Activated CD4-positive, alpha-beta memory T cell treated with anti-CD3 and anti-CD28 coated beads, Interleukin-2, amount 10 ng/mL, durations not matched to agents 7 days and 5 days (primary cell): ENCODE measurements around the gene PRKAB1. TPM values are rescaled to one million over a fixed set of nuclear protein-coding genes. Genes with fewer than 3 reads are reported as not detected.

ENCODE experiments used
- CTCF ChIA-PET: fragments of 350-600 bp; sonication (Branson Sonifier 250); formaldehyde crosslinking; loops from one replicate; lab custom pipeline; 2021; ENCODE audit warnings: antibody characterized with exemption, inconsistent platforms; lab: Charles Lee
- POLR2A ChIA-PET: fragments of 350-600 bp; sonication (Branson Sonifier 250); formaldehyde crosslinking; loops from one replicate; lab custom pipeline; 2021; ENCODE audit warnings: antibody characterized with exemption; lab: Charles Lee
- DNase-seq: peaks from one replicate; pipeline ENCODE4 v3.0.0-alpha.2; 2020
- H3K27ac Mint-ChIP-seq: one replicate; pipeline ENCODE4 v1.8.0; 2021; ENCODE audit warnings: mild to moderate bottlenecking, mixed read lengths
- H3K27me3 Mint-ChIP-seq: one replicate; pipeline ENCODE4 v1.8.0; 2021; ENCODE audit warnings: mixed read lengths
- H3K36me3 Mint-ChIP-seq: one replicate; pipeline ENCODE4 v1.8.0; 2021; ENCODE audit warnings: low read depth, mixed read lengths
- H3K4me1 Mint-ChIP-seq: one replicate; pipeline ENCODE4 v1.8.0; 2021; ENCODE audit warnings: mixed read lengths
- H3K4me3 Mint-ChIP-seq: one replicate; pipeline ENCODE4 v1.8.0; 2021; ENCODE audit warnings: mild to moderate bottlenecking, mixed read lengths
- H3K9me3 Mint-ChIP-seq: one replicate; pipeline ENCODE4 v1.8.0; 2021; ENCODE audit warnings: mixed read lengths
- total RNA-seq, 2 experiments: library from RNA; stranded (reverse); gene quantifications; one replicate each; pipeline ENCODE4 v1.2.3, GENCODE V29; 2021

PRKAB1 gene
- total RNA-seq, 2 experiments from 2014 or later, result 37.5 to 39.8 TPM

DNA sequence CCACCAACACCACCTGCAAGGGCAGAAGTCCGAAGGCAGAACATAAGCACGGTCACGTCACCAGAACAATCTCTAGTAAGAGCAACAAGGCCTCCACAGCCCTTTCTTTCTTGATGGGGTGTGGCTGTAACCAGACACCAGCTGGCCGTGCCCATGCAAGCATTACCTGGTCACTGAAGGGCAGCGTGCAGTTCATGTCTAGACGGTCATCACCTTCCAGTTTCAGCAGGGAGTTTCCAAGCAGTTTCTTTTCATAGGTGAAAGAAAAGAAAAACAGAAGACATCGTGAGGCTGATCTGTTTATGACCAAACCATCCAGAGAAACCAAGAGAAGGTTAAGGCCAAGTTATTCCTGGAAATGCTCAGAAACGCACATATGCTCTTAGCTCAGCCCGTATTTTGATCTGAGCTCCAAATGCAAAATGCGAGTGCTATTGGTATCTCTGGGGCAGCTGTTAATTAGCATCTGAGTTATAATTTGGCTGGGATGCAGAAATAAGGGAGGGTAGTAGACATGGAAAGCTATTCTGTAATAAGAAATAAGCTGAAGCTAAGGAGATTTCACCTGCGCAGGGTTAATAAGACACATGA, 42.5 kb downstream of the PRKAB1 start:
- H3K9me3 Mint-ChIP-seq, result no peaks in the 10 kb centered on the region
- H3K27ac Mint-ChIP-seq, result no peak overlapping the region
- H3K4me3 Mint-ChIP-seq, result no peak overlapping the region
- DNase-seq, result no peak
- POLR2A ChIA-PET, result no interaction called here
- CTCF ChIA-PET, result interaction anchor here (0.6 kb wide), 1 partner anchor 271 kb away, joined by 3 read pairs; no protein-coding TSS in a partner anchor
- no peaks in the 10 kb centered on the region for H3K27me3 Mint-ChIP-seq
- peaks cover 79% of the 10 kb centered on the region for H3K36me3 Mint-ChIP-seq
- H3K4me1 Mint-ChIP-seq, result no peaks in the 10 kb centered on the region

DNA sequence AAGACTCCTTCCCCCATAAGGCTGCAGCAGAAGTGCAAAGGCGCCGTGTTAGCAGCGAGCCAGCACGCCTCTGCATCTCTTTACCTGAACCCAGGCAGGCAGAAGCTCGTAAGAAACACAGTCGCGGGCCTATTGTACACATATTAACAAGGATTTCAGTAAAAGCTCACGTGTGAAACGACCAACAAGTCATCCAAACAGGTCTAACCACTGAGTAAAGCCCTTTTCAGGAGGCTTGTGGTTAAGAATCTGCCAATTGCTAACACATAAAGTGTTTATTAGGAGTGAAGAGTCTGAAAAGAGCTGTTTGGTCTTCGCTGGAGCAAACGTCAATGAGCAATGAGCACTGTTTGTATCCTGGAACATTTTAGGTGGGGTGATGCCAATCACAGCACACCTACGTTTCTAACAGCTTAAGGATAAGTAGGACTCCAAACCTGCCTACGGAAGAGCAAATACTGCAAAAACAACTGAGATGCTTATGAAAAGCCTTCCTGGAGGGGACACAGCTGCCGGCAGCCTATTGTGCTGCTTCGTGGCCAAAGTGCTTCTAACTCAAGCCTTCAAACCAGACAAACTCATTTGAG, 43.1 kb downstream of the PRKAB1 start:
- ChIA-PET POLR2A (no interaction called here), CTCF (no interaction called here)
- DNase-seq, result no peak
- H3K36me3 Mint-ChIP-seq, result peaks cover 82% of the 10 kb centered on the region
- no peak overlapping the region for H3K4me3 Mint-ChIP-seq
- H3K4me1 Mint-ChIP-seq, result no peaks in the 10 kb centered on the region
- no peaks in the 10 kb centered on the region for H3K9me3 Mint-ChIP-seq
- no peaks in the 10 kb centered on the region for H3K27me3 Mint-ChIP-seq
- H3K27ac Mint-ChIP-seq, result no peak overlapping the region

DNA sequence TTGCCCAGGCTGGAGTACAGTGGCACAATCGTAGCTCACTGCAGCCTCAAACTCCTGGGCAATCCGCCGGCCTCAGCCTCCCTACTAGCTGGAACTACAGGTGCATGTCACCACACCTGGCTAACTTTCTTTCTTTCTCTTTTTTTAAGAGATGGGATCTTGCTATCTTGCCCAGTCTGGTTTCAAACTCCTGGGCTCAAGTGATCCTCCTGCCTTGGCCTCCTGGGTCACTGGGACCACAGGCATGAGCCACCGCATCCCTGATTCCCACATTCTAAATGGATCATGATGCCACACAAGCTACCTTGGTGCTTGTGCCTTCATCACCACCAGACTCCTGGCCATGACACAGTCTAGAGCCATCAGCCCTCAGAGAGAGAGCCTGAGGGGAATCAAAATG, 43.8 kb downstream of the PRKAB1 start:
- Mint-ChIP-seq H3K36me3 (peaks cover 83% of the 10 kb centered on the region), H3K4me3 (no peak overlapping the region), H3K9me3 (no peaks in the 10 kb centered on the region), H3K27ac (no peak overlapping the region), H3K4me1 (peaks cover 5% of the 10 kb centered on the region), H3K27me3 (no peaks in the 10 kb centered on the region)
- no peak for DNase-seq
- CTCF ChIA-PET, result no interaction called here
- POLR2A ChIA-PET, result no interaction called here

DNA sequence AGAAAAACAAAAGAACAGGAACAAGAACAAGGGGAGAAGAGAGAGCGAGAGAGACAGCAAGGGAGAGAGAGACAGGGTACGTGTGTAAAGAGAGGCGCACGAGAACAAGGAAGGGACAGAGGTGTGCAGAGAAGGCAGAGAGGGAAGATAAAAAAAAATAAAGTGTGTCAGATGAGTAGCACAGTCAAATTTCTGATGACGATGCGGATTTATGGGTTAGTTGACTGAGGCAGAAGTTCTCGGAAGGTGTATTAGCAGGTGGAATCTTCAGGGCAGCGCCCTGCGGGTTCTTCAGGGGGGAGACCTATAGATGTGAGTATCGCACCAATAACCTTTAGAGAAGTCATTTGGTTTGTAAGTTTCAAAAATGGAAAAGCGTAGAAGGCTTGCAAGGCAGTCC, 44.8 kb downstream of the PRKAB1 start:
- no peak for DNase-seq
- Mint-ChIP-seq H3K36me3 (peaks cover 78% of the 10 kb centered on the region), H3K9me3 (no peaks in the 10 kb centered on the region), H3K27ac (no peak overlapping the region), H3K4me1 (peaks cover 5% of the 10 kb centered on the region), H3K4me3 (no peak overlapping the region), H3K27me3 (no peaks in the 10 kb centered on the region)
- CTCF ChIA-PET, result no interaction called here
- POLR2A ChIA-PET, result no interaction called here

DNA sequence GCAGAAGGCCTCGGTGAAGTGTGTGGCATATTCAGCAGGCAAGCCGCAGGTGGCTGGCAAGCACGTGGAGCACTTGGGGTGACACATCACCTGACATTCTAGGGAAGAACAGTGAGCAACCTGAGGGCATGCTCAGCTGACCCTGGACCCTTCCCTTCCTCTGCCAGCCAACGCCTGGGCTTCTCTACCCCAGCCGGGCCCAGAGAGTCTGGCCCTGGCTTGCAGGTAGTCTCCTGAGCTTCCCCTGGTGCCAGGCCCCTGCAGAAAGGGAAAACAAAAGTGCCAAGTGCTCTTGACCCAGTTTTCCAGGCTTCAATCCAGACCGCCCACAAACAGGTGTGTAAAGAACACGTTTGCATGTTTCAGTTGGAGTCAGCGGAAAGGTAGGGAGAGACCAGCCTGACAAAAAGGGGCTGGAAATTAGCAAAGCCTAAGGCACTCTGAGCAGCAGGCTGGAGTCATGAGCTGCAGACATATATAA, 45.7 kb downstream of the PRKAB1 start:
- ChIA-PET POLR2A (no interaction called here), CTCF (no interaction called here)
- no peak overlapping the region for H3K4me3 Mint-ChIP-seq
- no peaks in the 10 kb centered on the region for H3K27me3 Mint-ChIP-seq
- peaks cover 5% of the 10 kb centered on the region for H3K4me1 Mint-ChIP-seq
- no peak overlapping the region for H3K27ac Mint-ChIP-seq
- DNase-seq, result no peak
- no peaks in the 10 kb centered on the region for H3K9me3 Mint-ChIP-seq
- peaks cover 80% of the 10 kb centered on the region for H3K36me3 Mint-ChIP-seq

DNA sequence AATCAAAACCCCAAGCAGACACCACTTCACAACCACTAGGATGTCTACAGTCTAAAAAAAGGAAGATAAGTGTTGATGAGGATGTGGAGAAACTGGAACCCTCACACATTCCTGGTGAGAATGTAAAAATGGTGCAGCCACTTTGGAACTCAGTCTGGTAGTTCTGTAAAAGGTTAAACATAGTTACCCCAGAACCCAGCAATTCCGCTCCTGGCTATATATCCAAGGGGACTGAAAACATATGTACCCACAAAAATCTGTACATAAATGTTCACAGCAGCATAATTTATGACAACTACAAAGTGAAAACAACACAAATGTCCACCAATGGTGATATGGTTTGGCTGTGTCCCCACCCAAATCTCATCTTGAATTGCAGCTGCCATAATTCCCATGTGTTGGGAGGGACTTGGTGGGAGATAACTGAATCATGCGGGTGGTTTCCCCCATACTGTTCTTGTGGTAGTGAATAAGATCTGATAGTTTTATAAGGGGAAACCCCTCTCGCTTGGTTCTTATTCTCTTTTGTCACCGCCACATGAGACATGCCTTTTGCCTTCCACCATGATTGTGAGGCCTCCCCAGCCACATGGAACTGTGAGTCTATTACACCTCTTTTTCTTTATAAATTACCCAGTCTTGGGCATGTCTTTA, 46.8 kb downstream of the PRKAB1 start:
- H3K4me1 Mint-ChIP-seq, result peaks cover 5% of the 10 kb centered on the region
- POLR2A ChIA-PET, result no interaction called here
- CTCF ChIA-PET, result no interaction called here
- no peaks in the 10 kb centered on the region for H3K27me3 Mint-ChIP-seq
- DNase-seq, result no peak
- no peaks in the 10 kb centered on the region for H3K9me3 Mint-ChIP-seq
- no peak overlapping the region for H3K4me3 Mint-ChIP-seq
- no peak overlapping the region for H3K27ac Mint-ChIP-seq
- H3K36me3 Mint-ChIP-seq, result peaks cover 78% of the 10 kb centered on the region

DNA sequence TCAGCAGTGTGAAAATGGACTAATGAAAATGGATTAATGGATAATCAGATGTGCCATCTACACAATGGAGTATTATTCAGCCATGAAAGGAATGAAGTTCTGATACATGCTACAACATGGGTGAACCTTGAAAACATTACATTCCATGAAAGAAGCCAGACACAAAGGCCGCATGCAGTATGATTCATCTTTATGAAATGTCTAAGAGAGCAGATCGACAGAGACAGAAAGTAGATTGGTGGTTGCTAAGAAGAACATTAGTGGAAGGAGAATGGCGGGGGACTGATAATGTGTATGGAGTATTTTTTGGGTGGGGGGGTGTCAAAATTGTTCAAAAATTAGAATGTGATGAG, 47.3 kb downstream of the PRKAB1 start:
- Mint-ChIP-seq H3K27me3 (no peaks in the 10 kb centered on the region), H3K27ac (no peak overlapping the region), H3K4me1 (peaks cover 5% of the 10 kb centered on the region), H3K4me3 (no peak overlapping the region), H3K36me3 (peaks cover 76% of the 10 kb centered on the region), H3K9me3 (no peaks in the 10 kb centered on the region)
- POLR2A ChIA-PET, result no interaction called here
- DNase-seq, result no peak
- CTCF ChIA-PET, result no interaction called here

DNA sequence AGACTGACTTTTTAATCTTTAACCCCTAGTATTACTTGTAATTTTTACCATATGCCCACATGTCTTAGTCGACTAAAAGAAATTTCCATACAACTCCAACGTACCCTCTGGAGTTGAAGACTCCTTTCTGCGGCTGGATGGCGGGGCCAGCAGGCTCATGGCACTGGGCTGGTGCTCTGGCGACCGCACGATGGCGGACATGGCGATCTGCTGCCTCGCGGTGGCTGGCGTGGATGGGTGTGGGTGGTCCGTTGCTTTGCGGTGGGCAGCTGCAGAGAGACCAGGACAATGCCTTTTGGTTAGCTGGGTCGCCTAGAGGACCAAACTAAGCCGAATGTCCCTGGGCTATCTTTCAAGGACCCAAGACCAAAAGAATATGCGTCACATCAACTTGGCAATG, 50.2 kb downstream of the PRKAB1 start:
- Mint-ChIP-seq H3K4me3 (no peak overlapping the region), H3K27ac (no peak overlapping the region), H3K27me3 (no peaks in the 10 kb centered on the region), H3K4me1 (peaks cover 5% of the 10 kb centered on the region), H3K36me3 (peaks cover 68% of the 10 kb centered on the region), H3K9me3 (no peaks in the 10 kb centered on the region)
- ChIA-PET CTCF (interaction anchor here (0.9 kb wide), 1 partner anchor 185 kb away, joined by 5 read pairs; no protein-coding TSS in a partner anchor), POLR2A (no interaction called here)
- no peak for DNase-seq

DNA sequence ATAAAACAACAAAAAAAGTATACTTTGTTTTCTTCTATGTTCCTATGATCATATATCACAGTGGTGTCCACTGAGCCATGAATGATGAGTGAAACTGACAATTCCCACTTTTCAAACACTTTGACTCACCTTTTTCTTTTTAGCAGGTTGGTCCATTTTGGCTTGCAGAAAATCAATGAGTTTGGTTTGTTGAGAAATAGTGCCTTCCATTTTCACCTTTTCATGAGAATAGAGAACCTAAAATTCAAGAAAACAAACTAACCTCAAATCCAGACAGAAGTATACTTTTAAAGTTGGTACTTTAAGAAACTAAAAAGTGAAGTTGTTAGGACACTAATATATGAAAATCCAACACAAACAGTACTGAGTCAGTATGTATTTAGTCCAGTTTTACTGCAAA, 52.4 kb downstream of the PRKAB1 start:
- no peak for DNase-seq
- Mint-ChIP-seq H3K4me1 (peaks cover 5% of the 10 kb centered on the region), H3K9me3 (no peaks in the 10 kb centered on the region), H3K36me3 (peaks cover 57% of the 10 kb centered on the region), H3K27ac (no peak overlapping the region), H3K27me3 (no peaks in the 10 kb centered on the region), H3K4me3 (no peak overlapping the region)
- ChIA-PET CTCF (no interaction called here), POLR2A (no interaction called here)

DNA sequence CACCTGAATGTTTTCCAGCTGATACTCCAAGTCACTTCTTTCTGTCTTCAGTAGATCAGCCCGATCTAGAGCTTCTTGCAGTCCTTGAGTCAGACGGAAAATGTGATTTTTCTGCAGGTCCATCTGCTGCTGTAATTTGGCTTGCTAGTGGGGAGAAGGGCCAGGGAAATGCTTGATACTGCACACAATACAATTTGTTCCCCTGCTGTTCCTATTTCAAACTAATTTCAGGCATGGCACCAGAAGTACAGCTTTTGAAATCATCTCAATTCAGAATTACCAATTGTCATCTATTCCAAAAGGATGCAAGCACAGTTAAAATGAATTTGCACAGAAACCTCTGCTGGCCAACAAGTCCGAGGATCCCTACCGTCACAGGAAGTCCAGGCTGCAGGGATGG, 53.4 kb downstream of the PRKAB1 start:
- CTCF ChIA-PET, result no interaction called here
- no peak for DNase-seq
- Mint-ChIP-seq H3K9me3 (no peaks in the 10 kb centered on the region), H3K4me1 (peaks cover 4% of the 10 kb centered on the region), H3K27ac (no peak overlapping the region), H3K36me3 (peaks cover 51% of the 10 kb centered on the region), H3K4me3 (no peak overlapping the region), H3K27me3 (no peaks in the 10 kb centered on the region)
- POLR2A ChIA-PET, result no interaction called here

DNA sequence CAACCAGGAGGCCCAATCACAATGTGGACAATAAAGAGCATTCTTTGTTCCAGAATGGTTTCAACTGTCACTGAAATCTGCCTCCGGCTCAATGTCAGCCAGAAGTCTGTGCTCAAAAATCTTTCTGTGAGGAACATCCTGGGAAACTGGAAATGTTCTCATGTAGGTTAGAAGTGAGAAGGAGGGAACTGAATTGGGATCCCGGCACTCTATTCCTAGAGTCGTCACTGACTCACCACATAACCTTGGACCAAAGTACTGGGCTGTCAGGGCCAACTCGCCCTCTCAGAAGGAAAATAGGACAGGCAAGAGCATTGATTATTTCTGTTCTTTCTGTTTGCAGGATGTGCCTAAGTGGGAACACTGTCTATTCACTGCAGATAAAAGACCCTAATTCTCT, 57.6 kb downstream of the PRKAB1 start:
- no peaks in the 10 kb centered on the region for H3K9me3 Mint-ChIP-seq
- ChIA-PET CTCF (no interaction called here), POLR2A (no interaction called here)
- peaks cover 1% of the 10 kb centered on the region for H3K4me1 Mint-ChIP-seq
- DNase-seq, result no peak
- no peak overlapping the region for H3K27ac Mint-ChIP-seq
- H3K4me3 Mint-ChIP-seq, result no peak overlapping the region
- H3K27me3 Mint-ChIP-seq, result no peaks in the 10 kb centered on the region
- peaks cover 50% of the 10 kb centered on the region for H3K36me3 Mint-ChIP-seq

DNA sequence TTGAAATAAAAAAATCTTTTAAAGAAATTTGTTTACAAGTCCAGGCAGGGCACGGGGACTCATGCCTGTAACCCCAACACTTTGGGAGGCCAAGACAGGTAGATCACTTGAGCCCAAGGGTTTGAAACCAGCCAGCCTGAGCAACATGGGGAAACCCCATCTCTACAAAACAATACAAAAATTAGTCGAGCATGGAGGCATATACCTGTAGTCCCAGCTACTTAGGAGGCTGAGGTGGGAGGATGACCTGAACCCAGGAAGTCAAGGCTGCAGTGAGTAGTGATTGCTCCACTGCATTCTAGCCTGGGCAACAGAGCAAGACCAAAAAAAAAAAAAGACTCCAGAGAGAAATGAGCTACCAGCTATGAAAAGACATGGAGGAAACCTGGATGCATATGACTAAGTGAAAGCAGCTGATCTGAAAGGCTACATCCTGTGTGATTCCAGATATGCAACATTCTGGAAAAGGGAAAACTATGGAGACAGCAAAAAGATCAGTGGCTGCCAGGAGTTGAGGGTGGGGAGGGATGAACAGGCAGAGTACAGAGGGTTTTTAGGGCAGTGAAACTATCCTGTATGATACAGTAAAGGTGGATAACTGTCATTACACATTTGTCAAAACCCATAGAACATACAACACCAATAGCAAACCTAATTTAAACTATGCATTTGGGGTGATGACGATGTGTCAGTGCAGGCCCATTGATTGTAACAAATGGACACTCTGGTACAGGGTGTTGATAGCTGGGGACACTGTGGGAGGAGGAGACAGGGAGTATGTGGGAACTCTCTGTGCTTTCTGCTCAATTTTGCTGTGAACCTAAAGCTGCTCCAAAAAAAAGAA, 59.9 kb downstream of the PRKAB1 start:
- Mint-ChIP-seq H3K9me3 (no peaks in the 10 kb centered on the region), H3K4me3 (no peak overlapping the region), H3K27ac (no peak overlapping the region), H3K4me1 (peaks cover 9% of the 10 kb centered on the region), H3K27me3 (no peaks in the 10 kb centered on the region), H3K36me3 (peaks cover 45% of the 10 kb centered on the region)
- CTCF ChIA-PET, result no interaction called here
- POLR2A ChIA-PET, result no interaction called here
- DNase-seq, result no peak

DNA sequence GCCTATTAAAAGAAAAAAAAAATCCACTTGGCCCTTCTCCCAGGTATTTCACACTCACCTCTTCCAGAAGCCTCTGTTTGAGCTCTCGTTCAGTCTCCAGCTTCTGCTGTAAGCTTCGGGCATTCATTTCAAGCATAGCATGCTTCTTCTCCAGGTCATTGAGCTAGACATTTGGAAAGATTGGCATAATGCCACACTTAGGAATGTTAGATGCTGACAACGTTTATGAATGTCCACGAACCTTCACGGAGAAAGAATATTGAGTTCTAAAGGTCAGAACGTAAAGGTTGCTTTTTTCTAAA, 60.5 kb downstream of the PRKAB1 start:
- POLR2A ChIA-PET, result no interaction called here
- Mint-ChIP-seq H3K27me3 (no peaks in the 10 kb centered on the region), H3K4me3 (no peak overlapping the region), H3K4me1 (peaks cover 9% of the 10 kb centered on the region), H3K36me3 (peaks cover 49% of the 10 kb centered on the region), H3K9me3 (no peaks in the 10 kb centered on the region), H3K27ac (no peak overlapping the region)
- DNase-seq, result no peak
- CTCF ChIA-PET, result no interaction called here
